Adrenal gland (tissue), 12 donors: ENCODE results near the gene TSPEAR. TPM values are rescaled to one million over a fixed set of nuclear protein-coding genes. Genes with fewer than 3 reads are reported as not detected.

Experiments used
- DNase-seq, 7 donors: peaks; one replicate each; pipeline ENCODE4 v3.0.0-alpha.2; 2019 to 2020
- H3K27ac ChIP-seq, 5 donors: fragments of 200-600 bp; sonication (generic) in 4 of 5; 1 replicate in 3 of 5; 2 replicates in 2 of 5; pipeline versions ENCODE4 v1.5.1 to v1.8.0; 2016 to 2020; ENCODE audit warnings: mild to moderate bottlenecking in 1 of 5
- H3K27me3 ChIP-seq: fragments of 200-600 bp; 2 replicates; pipeline ENCODE4 v1.8.0; 2021
- H3K36me3 ChIP-seq, 2 donors: fragments of 200-600 bp; replicated peaks in 1 of 2; 1 replicate in 1 of 2; 2 replicates in 1 of 2; pipeline versions ENCODE4 v1.5.1 to v1.8.0; 2018 to 2022
- H3K4me1 ChIP-seq, 2 donors: fragments of 200-600 bp; replicated peaks in 1 of 2; 1 replicate in 1 of 2; 2 replicates in 1 of 2; pipeline versions ENCODE4 v1.5.1 to v1.8.0; 2018 to 2021
- H3K4me3 ChIP-seq, 4 donors: fragments of 200-600 bp; sonication (generic) in 3 of 4; one replicate each; pipeline ENCODE4 v1.5.1; 2016 to 2018
- H3K9me3 ChIP-seq, 3 donors: fragments of 200-600 bp; sonication (generic) in 1 of 3; replicated peaks in 1 of 3; 1 replicate in 2 of 3; 2 replicates in 1 of 3; pipeline versions ENCODE4 v1.5.1 to v1.8.0; 2016 to 2021
- POLR2A ChIP-seq, 2 donors: fragments of 450-650 bp; IDR thresholded peaks; one replicate each; pipeline ENCODE4 v1.6.1; 2017; ENCODE audit warnings: antibody characterized with exemption in 2 of 2, mild to moderate bottlenecking in 2 of 2, moderate library complexity in 1 of 2
- WGBS, 4 donors: extraction: QIAGEN DNeasy Blood & Tissue Kit in 2 of 4; methylation state at CpG; one replicate each; pipeline versions ENCODE4 v1.1.5 to v1.1.7; 2013 to 2017; 5-methylcytosine and 5-hydroxymethylcytosine counted together
- intact Hi-C, 2 donors: fragments of 100-400 bp; cut with DNase I; formaldehyde crosslinking; loops; one replicate each; pipeline versions ENCODE4 v1.14.1 to v1.15.0; 2022 to 2023
- polyA plus RNA-seq, 3 donors: library from polyadenylated mRNA; stranded (reverse); fragments of 200-250 nt in 2 of 3; fragments of 350-450 nt in 1 of 3; fragmentation: Illumina TruSeq in 1 of 3; extraction: RNeasy Lipid Tissue Mini Kit (QIAGEN cat#74804) in 1 of 3; gene quantifications; one replicate each; pipeline ENCODE4 v1.2.3, GENCODE V29; 2013 to 2014
- total RNA-seq, 9 donors: library from RNA; depleted of rRNA in 4 of 9; stranded (reverse); fragments of >200 nt in 4 of 9; fragments of 120-200 nt in 1 of 9; fragmentation: NEBNext Ultra II Directional in 1 of 9; extraction: Animal tissue kit (Norgen Biotek cat#: 25700) in 1 of 9; gene quantifications; one replicate each; pipeline versions ENCODE4 v1.1.0 to v1.2.4, GENCODE V29; 2013 to 2023
- TF ChIP-seq, protein P1 (sequence below), 6 experiments: fragments of 450-650 bp in 4 of 6; fragments of 200-600 bp in 2 of 6; sonication (generic) in 1 of 6; IDR thresholded peaks; 1 replicate in 5 of 6; 2 replicates in 1 of 6; pipeline versions ENCODE4 v1.5.1 to v1.8.0; 2016 to 2021; ENCODE audit warnings: antibody characterized with exemption in 6 of 6, mild to moderate bottlenecking in 2 of 6, moderate library complexity in 1 of 6
- donor health status: healthy with polysubstance abuse.
- donor health status: Bipolar disorder and iron deficiency.
- donor health status: DM: yes; HTN: yes; CAD: no.
- donor health status: DM: no; HTN: no; CAD: no.
- donor health status: DM: no; HTN: no; CAD: no.
- donor health status: DM: yes; HTN: yes; CAD: no.

Gene TSPEAR
- total and polyA plus RNA-seq, 12 donors = not detected

DNA sequence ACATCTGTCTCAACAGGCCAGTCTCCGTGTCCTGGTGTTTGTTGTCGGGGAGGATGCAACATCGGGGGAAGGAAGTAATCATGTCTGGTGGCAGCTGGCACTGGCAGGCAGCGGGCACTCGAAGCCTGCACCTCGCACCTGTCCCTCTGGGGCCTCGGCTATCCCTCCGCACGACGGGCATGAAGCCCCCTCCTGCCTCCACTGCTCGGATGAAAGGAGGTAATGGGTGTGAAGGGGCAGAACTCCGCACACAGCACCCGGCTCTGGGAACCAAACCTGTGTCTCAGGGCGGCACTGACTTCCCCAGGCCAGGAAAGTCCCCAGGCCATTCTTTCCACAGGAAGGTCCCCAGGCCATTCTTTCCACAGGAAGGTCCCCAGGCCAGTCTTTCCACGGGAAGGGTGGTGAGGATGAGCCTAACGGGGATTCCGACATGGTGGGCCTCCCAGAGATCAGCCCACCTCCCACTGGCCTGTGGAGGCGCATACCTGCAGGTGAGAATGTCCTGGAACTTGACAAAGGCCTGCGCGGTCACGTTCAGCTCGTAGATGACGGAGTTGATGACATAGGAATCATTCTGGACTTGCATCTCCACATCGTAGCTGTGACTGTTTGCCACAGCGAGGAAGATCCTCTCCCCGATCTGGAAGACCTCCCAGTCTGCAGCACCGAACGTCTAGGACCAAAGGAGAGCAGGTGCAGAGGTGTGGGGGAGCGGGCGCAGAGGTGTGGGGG, 202.5 kb downstream of the TSPEAR start:
- intact Hi-C loops = no loop called here
- H3K27ac ChIP-seq = no peak overlapping the region
- WGBS, 4 donors = 80 to 85% (median 82%) methylated on average over 15 to 30 of the region's 30 CpGs

DNA sequence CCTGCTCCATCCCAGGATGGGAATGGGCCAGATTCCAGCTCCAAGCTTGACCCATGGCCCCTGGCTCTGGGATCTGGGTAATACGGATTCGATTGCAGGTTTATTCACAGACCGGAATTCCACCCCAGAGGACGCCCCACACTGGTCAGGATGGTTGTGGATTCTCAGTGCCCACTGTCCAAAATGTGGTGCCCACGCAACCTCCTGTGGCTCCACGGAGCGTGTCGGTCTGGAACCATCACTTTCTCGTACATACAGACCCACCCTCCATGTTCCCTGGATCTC, 203.0 kb downstream of the TSPEAR start:
- Histone ChIP-seq H3K4me1 (no peaks in the 10 kb centered on the region), H3K4me3 (no peak overlapping the region), H3K36me3 (no peaks in the 10 kb centered on the region), H3K27ac (no peak overlapping the region), H3K27me3 (peaks cover 8% of the 10 kb centered on the region), H3K9me3 (no peaks in the 10 kb centered on the region)
- TF ChIP-seq, protein P1, sequence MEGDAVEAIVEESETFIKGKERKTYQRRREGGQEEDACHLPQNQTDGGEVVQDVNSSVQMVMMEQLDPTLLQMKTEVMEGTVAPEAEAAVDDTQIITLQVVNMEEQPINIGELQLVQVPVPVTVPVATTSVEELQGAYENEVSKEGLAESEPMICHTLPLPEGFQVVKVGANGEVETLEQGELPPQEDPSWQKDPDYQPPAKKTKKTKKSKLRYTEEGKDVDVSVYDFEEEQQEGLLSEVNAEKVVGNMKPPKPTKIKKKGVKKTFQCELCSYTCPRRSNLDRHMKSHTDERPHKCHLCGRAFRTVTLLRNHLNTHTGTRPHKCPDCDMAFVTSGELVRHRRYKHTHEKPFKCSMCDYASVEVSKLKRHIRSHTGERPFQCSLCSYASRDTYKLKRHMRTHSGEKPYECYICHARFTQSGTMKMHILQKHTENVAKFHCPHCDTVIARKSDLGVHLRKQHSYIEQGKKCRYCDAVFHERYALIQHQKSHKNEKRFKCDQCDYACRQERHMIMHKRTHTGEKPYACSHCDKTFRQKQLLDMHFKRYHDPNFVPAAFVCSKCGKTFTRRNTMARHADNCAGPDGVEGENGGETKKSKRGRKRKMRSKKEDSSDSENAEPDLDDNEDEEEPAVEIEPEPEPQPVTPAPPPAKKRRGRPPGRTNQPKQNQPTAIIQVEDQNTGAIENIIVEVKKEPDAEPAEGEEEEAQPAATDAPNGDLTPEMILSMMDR (IDR thresholded peaks at IDR 0.05) = no peak
- TF ChIP-seq POLR2A (IDR thresholded peaks at IDR 0.05) = no peak
- no peak for DNase-seq
- WGBS, 4 donors = 70 to 83% (median 79%) methylated on average over 8 to 9 of the region's 9 CpGs
- intact Hi-C loops = no loop called here

More for the DNA sequence above, 202.5 kb downstream of the TSPEAR start:
- no peak for DNase-seq
- TF ChIP-seq, protein P1 (IDR thresholded peaks at IDR 0.05) = no peak
- no peak for TF ChIP-seq POLR2A (IDR thresholded peaks at IDR 0.05)
- Histone ChIP-seq H3K36me3 (no peaks in the 10 kb centered on the region), H3K4me3 (no peak overlapping the region), H3K4me1 (no peaks in the 10 kb centered on the region), H3K27me3 (peaks cover 8% of the 10 kb centered on the region), H3K9me3 (no peaks in the 10 kb centered on the region)

DNA sequence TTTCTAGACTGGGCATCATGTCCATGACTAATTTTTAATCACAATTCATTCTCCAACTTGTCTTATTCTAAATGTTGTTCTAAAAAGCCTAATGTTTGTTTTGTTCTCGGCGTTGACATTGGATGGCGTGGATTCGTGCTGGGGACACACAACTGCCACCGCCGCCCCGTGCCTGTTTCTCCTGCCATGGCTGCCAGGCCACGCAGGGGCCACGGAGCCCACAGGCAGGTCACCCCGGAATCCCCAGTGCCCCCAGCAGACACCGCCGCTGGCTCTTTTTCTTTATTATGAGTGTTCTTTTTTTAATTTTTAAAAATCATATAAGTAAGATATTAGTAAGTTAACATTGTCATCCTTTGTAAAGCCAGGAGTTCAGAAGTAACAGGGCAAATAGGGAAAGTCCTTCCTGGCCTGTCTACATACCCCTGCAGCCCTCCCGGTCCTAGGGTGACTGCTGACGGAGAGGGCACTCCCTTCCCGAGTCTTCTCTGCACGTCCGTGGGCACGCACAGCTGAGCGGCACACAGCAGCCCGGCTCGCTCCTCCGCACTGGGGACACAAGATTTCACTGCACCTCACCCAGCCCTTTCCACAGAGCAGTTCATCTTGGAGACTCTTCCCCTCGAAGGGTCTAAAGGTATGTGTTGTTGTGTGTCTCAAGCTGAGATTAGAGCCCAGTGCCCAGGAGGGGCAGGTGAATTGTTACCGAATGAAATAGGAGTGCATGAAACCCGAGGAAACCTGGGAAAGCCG, 203.5 kb downstream of the TSPEAR start:
- H3K27me3 ChIP-seq = peaks cover 8% of the 10 kb centered on the region
- no peaks in the 10 kb centered on the region for H3K4me1 ChIP-seq
- H3K36me3 ChIP-seq = no peaks in the 10 kb centered on the region
- no peak for DNase-seq
- intact Hi-C loops = no loop called here
- no peaks in the 10 kb centered on the region for H3K9me3 ChIP-seq
- no peak overlapping the region for H3K27ac ChIP-seq
- TF ChIP-seq, protein P1 (IDR thresholded peaks at IDR 0.05) = no peak
- no peak for TF ChIP-seq POLR2A (IDR thresholded peaks at IDR 0.05)
- H3K4me3 ChIP-seq = no peak overlapping the region
- 80 to 88% (median 84%) methylated on average over 25 to 26 of the region's 26 CpGs for WGBS, 4 donors

DNA sequence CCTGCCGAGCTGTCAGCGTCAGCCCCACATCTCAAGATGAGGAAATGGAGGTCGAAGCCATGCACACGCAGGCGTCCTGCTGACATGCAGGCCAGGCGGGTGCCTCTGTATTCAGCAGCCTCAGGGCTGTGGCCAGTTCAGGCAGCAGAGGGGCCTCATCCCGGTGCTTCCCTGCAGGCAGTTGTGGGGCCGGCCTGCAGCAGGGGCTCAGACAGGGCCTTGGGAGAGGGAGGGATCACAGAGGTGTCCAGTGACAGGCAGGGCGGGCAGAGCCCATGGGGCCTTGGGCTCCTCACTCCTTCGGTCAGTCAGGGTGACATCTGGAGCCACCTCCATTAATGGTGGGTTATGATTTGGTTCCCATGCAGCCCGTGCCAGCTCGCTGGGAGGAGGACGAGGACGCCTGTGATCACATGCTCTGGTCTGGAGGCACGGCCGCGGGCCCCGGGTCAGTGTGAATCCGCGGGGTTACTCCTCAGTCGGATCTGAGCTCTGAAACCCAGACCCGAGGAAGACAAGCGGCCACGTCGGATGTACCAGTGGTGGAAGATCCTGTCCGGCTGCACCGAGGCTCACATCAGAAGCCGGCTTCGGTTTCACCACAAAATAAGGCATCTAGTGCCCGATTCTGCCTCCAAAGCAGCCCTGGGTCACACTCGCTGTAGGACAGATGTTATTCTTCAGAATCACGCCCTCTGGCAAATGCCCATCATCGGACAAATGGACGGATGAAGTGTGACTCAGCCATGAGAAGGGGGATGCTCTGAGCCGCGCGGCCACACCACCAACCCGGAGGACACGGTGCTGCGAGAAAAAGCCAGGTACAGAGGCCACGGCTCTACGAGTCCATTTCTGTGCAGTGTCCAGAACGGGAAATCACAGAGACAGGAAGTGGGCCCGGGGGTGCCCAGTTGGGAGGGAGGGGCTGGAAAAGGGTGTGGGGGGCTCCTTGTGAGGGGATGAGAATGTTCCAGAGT, 204.8 kb downstream of the TSPEAR start:
- Histone ChIP-seq H3K9me3 (no peaks in the 10 kb centered on the region), H3K27me3 (peaks cover 8% of the 10 kb centered on the region), H3K4me1 (no peaks in the 10 kb centered on the region), H3K36me3 (no peaks in the 10 kb centered on the region), H3K27ac (no peak overlapping the region), H3K4me3 (no peak overlapping the region)
- 75 to 83% (median 79%) methylated on average over 25 to 44 of the region's 44 CpGs for whole genome bisulfite sequencing, 4 donors
- intact Hi-C loops = no loop called here
- no peak for DNase-seq
- TF ChIP-seq POLR2A (IDR thresholded peaks at IDR 0.05) = no peak
- TF ChIP-seq, protein P1 (IDR thresholded peaks at IDR 0.05) = no peak
